ENCODE data around the gene ZNF185. TPM values are rescaled to one million over a fixed set of nuclear protein-coding genes. Genes with fewer than 3 reads are reported as not detected.

ZNF185 gene
- total RNA-seq, 4 donors from 2014 or later: 3.6 to 7.0 (median 5.8) TPM

DNA sequence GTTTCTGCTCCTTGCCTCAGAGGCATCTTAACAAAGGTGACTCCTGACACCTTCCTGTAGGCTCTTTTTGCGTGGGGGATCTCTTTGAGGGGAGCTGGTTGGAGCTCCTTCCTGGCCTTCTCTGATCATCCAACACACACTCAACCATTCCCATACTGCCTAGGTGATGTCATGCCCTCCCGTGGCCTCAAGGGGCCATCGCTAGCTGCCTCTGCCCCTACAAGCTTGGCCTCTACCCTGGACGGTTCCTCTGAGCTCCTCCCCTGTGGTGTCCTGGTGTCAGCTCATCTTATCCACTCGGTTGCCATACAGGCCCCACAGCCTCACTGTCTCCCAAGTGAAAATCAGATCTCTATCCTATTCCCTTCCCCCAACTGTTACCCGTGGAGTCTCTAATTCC, 13.7 kb upstream of the ZNF185 start:
- TF ChIP-seq, protein P1, sequence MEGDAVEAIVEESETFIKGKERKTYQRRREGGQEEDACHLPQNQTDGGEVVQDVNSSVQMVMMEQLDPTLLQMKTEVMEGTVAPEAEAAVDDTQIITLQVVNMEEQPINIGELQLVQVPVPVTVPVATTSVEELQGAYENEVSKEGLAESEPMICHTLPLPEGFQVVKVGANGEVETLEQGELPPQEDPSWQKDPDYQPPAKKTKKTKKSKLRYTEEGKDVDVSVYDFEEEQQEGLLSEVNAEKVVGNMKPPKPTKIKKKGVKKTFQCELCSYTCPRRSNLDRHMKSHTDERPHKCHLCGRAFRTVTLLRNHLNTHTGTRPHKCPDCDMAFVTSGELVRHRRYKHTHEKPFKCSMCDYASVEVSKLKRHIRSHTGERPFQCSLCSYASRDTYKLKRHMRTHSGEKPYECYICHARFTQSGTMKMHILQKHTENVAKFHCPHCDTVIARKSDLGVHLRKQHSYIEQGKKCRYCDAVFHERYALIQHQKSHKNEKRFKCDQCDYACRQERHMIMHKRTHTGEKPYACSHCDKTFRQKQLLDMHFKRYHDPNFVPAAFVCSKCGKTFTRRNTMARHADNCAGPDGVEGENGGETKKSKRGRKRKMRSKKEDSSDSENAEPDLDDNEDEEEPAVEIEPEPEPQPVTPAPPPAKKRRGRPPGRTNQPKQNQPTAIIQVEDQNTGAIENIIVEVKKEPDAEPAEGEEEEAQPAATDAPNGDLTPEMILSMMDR (IDR thresholded peaks at IDR 0.05; ENCODE audit: low read depth): no peak

DNA sequence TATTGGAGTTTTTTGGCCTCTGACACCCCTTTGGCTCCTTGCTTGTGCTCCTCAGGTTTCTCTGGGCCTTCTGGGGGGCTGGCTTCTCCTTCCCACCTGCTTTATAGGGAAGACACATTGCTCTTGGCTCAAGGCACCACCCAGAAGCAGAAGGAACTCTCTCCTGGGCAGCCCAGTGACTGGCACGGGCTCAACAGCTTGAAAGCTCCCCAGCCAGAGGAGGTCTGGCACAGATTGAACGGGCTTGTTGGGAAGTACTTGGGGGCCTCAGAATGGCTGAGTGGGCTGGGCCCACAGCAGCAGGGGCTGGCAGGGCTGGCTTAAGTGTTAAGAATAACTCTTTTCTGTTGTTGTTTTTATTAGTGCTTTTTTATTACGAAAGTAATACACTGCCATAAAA, 11.2 kb upstream of the ZNF185 start:
- TF ChIP-seq, protein P1 (IDR thresholded peaks at IDR 0.05; ENCODE audit: low read depth): no peak

DNA sequence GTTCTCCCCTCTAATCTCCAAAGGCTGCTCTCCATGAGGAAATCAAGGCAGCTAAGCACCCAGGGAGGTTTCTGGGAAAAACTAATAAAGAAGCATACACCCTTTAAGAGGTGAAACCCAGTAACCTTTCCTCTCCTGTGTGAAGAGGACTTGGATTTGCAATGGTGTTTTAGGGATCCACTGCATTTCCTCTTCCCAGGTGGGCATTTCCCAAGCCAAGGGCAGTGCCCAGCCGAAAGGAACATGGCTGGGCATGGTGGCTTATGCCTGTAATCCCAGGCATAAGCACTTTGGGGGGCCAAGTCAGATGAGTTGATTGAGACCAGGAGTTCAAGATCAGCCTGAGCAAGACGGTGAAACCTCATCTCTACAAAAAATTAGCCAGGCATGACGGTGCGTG, 5.4 kb upstream of the ZNF185 start:
- TF ChIP-seq, protein P1 (IDR thresholded peaks at IDR 0.05; ENCODE audit: low read depth): no peak

DNA sequence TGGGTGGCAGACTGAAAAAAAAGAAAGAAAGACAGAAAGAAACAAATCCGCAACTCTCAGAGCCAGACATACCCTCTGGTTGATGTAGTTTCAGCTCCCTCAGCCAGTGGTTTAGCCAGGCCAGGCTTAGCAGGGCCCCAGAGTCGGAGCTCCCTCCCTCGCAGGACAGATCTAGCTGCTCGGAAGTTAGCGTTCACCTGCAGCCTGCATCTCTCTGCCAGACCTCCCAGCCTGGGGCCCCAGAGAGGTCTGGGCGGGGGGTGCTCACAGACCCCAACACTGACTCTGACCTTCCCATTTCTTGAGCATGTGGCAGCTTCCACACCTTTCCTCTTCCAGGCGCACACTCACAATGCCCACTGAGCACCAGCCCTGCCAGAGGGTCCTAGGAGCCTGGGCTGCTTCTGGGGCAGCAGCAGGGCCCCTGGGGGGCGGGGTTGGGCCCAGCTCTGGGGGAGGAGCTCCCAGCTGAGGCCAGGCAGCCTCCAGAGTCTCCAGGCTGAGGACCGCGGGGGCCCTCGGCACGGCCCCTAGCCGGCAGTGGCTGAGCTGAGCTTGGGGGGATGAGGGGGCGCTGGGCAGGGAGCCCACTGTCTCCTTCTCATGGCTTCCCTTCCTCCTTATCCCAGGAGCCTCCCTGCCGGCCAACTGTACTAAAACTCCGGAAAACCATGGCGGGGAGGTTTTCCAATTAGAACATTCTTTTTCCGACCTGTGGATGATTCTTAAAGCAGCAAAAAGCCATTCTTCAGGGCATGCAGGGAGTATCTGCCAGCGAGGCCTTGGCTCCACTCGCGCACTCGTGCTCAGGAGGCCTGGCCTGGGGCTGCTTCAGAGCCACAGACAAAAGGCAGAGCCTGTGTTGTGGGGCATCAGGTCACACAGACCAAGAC, 4.6 kb upstream of the ZNF185 start:
- TF ChIP-seq, protein P1 (IDR thresholded peaks at IDR 0.05; ENCODE audit: low read depth): no peak

DNA sequence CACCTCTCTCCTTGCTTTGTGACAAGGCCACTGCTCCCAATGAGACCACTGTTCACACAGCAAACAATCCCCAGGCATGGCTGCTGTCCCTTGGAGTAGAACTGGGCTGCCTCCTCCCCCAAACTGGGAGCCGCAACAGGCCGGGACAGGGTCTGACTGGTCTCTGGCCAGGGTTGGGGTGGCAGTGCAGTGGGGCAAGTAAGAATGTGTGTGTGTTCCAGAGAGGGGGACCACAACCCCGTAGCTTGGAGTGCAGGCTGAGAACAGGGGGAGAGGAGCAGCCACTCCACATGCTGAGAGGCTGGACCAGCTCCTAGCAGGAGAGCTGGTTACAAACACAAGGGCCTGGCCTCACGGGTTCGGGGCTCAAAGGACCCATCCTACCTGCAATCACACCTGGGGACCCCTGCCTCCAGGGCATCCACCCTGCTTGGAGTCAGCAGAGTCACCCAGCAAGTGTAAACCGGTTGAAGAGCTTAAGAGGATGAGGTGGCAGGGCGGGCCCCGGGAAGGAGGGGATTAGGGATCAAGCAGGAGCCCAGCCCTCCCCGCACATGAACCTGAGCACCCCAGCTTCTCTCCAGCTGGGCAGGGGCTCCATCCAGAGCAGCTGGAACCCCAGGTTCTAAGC, 3.8 kb upstream of the ZNF185 start:
- TF ChIP-seq, protein P1 (IDR thresholded peaks at IDR 0.05; ENCODE audit: low read depth): no peak

DNA sequence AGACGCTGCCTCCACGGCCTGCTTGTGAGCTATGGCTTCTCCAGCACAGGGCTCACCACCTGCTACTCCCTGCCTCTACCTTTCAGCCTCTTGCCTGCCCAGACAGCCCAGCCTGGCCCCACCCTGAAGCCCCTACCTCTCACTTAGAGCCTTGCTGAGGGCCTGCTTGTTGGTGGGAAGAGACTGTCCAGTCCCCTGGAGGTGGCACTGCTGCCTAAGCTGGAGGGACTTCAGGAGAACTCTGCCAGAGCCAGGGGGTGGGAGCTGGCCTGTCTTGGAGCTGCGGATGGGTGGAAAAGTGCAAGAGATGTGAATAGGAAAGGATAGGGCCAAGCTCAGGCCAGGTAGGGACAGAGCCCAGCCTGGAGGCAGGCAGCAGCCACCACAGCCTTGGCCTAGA, 2.7 kb upstream of the ZNF185 start:
- TF ChIP-seq, protein P1 (IDR thresholded peaks at IDR 0.05; ENCODE audit: low read depth): no peak

DNA sequence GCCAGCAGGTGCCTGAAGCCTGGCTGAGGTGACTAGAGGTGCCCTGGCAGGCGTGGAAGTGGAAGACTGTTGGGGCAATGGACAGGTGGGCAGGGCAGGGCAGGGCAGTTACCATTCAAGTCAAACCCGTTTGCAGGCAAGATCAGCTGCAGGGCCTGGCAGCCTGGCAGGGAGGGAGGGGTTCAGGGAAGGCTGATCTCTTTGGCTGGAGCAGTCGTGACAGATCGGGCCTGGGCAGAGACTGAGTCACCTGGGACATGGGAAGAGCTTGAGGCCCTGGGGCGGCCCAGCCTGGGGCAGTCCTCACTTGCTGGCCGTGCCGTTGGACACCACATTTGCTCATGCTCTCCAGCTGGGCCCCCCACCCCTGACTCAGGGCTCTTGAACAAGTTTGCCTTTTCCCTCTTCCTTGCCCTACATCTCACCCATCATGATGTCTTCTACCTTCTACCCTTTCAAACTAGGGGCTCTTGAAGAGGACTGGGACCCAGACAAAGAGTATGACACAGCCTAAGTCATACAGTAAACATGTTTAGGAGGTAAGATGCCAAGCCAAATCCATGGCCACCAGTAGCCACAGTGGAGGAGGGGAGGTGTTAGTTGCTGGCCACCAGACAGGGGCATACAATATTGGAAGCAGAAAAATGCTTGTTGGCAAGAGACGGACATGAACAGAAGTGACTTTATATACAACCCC, 2.0 kb upstream of the ZNF185 start:
- TF ChIP-seq, protein P1 (IDR thresholded peaks at IDR 0.05; ENCODE audit: low read depth): no peak
